Vagina (tissue), 2 donors: ENCODE data around the gene DBX1. TPM values are rescaled to one million over a fixed set of nuclear protein-coding genes. Genes with fewer than 3 reads are reported as not detected.

Source experiments
- DNase-seq, 2 donors: peaks; one replicate each; pipeline ENCODE4 v3.0.0-alpha.2; 2017; ENCODE audit errors: extremely low spot score in 2 of 2
- H3K27ac ChIP-seq: fragments of 200-600 bp; sonication (generic); one replicate; pipeline ENCODE4 v1.5.1; 2019
- H3K27me3 ChIP-seq: fragments of 200-600 bp; sonication (generic); one replicate; pipeline ENCODE4 v1.5.1; 2019
- H3K36me3 ChIP-seq, 2 donors: fragments of 200-600 bp; sonication (generic); one replicate each; pipeline ENCODE4 v1.5.1; 2017 to 2019
- H3K4me1 ChIP-seq: fragments of 200-600 bp; sonication (generic); one replicate; pipeline ENCODE4 v1.5.1; 2019
- H3K4me3 ChIP-seq, 2 donors: fragments of 200-600 bp; sonication (generic); 1 replicate in 1 of 2; 2 replicates in 1 of 2; pipeline ENCODE4 v1.5.1; 2016 to 2019
- H3K9me3 ChIP-seq: fragments of 200-600 bp; sonication (generic); one replicate; pipeline ENCODE4 v1.5.1; 2019
- CTCF ChIP-seq, 3 experiments: fragments of 450-650 bp in 2 of 3; fragments of 200-600 bp in 1 of 3; sonication (generic) in 1 of 3; IDR thresholded peaks; one replicate each; pipeline ENCODE4 v1.5.1; 2017 to 2019; ENCODE audit warnings: antibody characterized with exemption in 3 of 3, mild to moderate bottlenecking in 2 of 3, moderate library complexity in 2 of 3
- POLR2A ChIP-seq, 2 donors: fragments of 450-650 bp; IDR thresholded peaks; one replicate each; pipeline ENCODE4 v1.6.1; 2017; ENCODE audit warnings: antibody characterized with exemption in 2 of 2, mild to moderate bottlenecking in 2 of 2, moderate library complexity in 2 of 2
- POLR2AphosphoS5 ChIP-seq, 2 donors: sonication (generic); formaldehyde crosslinking; IDR thresholded peaks; one replicate each; pipeline ENCODE4 v1.9.0; 2017; ENCODE audit warnings: antibody characterized with exemption in 2 of 2, mild to moderate bottlenecking in 2 of 2, low read depth in 1 of 2; ENCODE audit not compliant: insufficient read depth in 1 of 2
- intact Hi-C: fragments of 100-400 bp; cut with DNase I; formaldehyde crosslinking; loops from one replicate; pipeline ENCODE4 v1.15.1; 2023
- total RNA-seq: library from RNA; depleted of rRNA; stranded (reverse); fragments of >200 nt; gene quantifications from one replicate; pipeline ENCODE4 v1.2.3, GENCODE V29; 2016

The DBX1 gene
- total RNA-seq = not detected

GRCh38 chr11:20160425-20161229 lies at the start of gene DBX1:
TSS of gene DBX1 (minus strand) at chr11:20160475. CDS start at chr11:20160324, 151 bp downstream.
- TF ChIP-seq POLR2AphosphoS5 (IDR thresholded peaks at IDR 0.05; ENCODE audit: insufficient read depth in 1 of 2, low read depth in 1 of 2) (no peak), POLR2A (IDR thresholded peaks at IDR 0.05) (no peak), CTCF (IDR thresholded peaks at IDR 0.05) (no peak)
- no peaks in the 10 kb centered on the region for H3K9me3 ChIP-seq
- intact Hi-C loops = no loop called here

GRCh38 chr11:20208622-20209111 lies 48.4 kb upstream of the DBX1 start:
- no peak overlapping the region for H3K27ac ChIP-seq
- H3K4me3 ChIP-seq = no peak overlapping the region
- intact Hi-C loops = no loop called here
- DNase-seq = no peak
- H3K4me1 ChIP-seq = no peaks in the 10 kb centered on the region
- no peaks in the 10 kb centered on the region for H3K36me3 ChIP-seq
- no peaks in the 10 kb centered on the region for H3K27me3 ChIP-seq
- TF ChIP-seq POLR2AphosphoS5 (IDR thresholded peaks at IDR 0.05; ENCODE audit: insufficient read depth in 1 of 2, low read depth in 1 of 2) = no peak
- TF ChIP-seq POLR2A (IDR thresholded peaks at IDR 0.05) = no peak
- no peak for TF ChIP-seq CTCF (IDR thresholded peaks at IDR 0.05)
- H3K9me3 ChIP-seq = no peaks in the 10 kb centered on the region

More at GRCh38 chr11:20160425-20161229, at the start of gene DBX1:
- H3K27me3 ChIP-seq = peaks cover 39% of the 10 kb centered on the region
- H3K4me1 ChIP-seq = peaks cover 30% of the 10 kb centered on the region
- no peak within 1 kb of the TSS for H3K4me3 ChIP-seq
- DNase-seq = no peak
- H3K36me3 ChIP-seq = no peaks in the 10 kb centered on the region
- H3K27ac ChIP-seq = no peak within 1 kb of the TSS

GRCh38 chr11:20207781-20208621 lies 47.7 kb upstream of the DBX1 start:
- TF ChIP-seq POLR2A (IDR thresholded peaks at IDR 0.05) (no peak), CTCF (IDR thresholded peaks at IDR 0.05) (no peak), POLR2AphosphoS5 (IDR thresholded peaks at IDR 0.05; ENCODE audit: insufficient read depth in 1 of 2, low read depth in 1 of 2) (no peak)
- intact Hi-C loops = no loop called here
- Histone ChIP-seq H3K9me3 (no peaks in the 10 kb centered on the region), H3K4me3 (no peak overlapping the region), H3K4me1 (no peaks in the 10 kb centered on the region), H3K27me3 (no peaks in the 10 kb centered on the region), H3K27ac (no peak overlapping the region), H3K36me3 (no peaks in the 10 kb centered on the region)
- no peak for DNase-seq

GRCh38 chr11:20205807-20206206 lies 45.5 kb upstream of the DBX1 start:
- TF ChIP-seq POLR2AphosphoS5 (IDR thresholded peaks at IDR 0.05; ENCODE audit: insufficient read depth in 1 of 2, low read depth in 1 of 2) (no peak), CTCF (IDR thresholded peaks at IDR 0.05) (no peak), POLR2A (IDR thresholded peaks at IDR 0.05) (no peak)
- no peak for DNase-seq
- Histone ChIP-seq H3K4me1 (no peaks in the 10 kb centered on the region), H3K36me3 (no peaks in the 10 kb centered on the region), H3K27ac (no peak overlapping the region), H3K9me3 (no peaks in the 10 kb centered on the region), H3K4me3 (no peak overlapping the region), H3K27me3 (no peaks in the 10 kb centered on the region)
- intact Hi-C loops = no loop called here
